HEK293 (cell line): Measurements from ENCODE around the gene PPP5C.

ENCODE experiments used
- EGR2 ChIP-seq: fragments of 450-650 bp; formaldehyde crosslinking; IDR thresholded peaks from 2 replicates; pipeline ENCODE4 v1.5.1; 2016; ENCODE audit warnings: low read depth, missing biosample characterization, missing genetic modification characterization
- ZBTB20 ChIP-seq: fragments of 450-650 bp; formaldehyde crosslinking; IDR thresholded peaks from 2 replicates; pipeline ENCODE4 v1.5.1; 2016; ENCODE audit warnings: missing biosample characterization, missing genetic modification characterization
- ZNF121 ChIP-seq: fragments of 450-650 bp; formaldehyde crosslinking; IDR thresholded peaks from 2 replicates; pipeline ENCODE4 v1.5.1; 2016; ENCODE audit warnings: missing biosample characterization, missing genetic modification characterization
- ZNF132 ChIP-seq: fragments of 450-650 bp; formaldehyde crosslinking; IDR thresholded peaks from 2 replicates; pipeline ENCODE4 v1.5.1; 2017; ENCODE audit warnings: missing biosample characterization, missing genetic modification characterization, borderline replicate concordance
- ZNF140 ChIP-seq: fragments of 450-650 bp; formaldehyde crosslinking; IDR thresholded peaks from 2 replicates; pipeline ENCODE4 v1.5.1; 2016; ENCODE audit warnings: missing biosample characterization, missing genetic modification characterization
- ZNF23 ChIP-seq: fragments of 450-650 bp; formaldehyde crosslinking; IDR thresholded peaks from 2 replicates; pipeline ENCODE4 v1.5.1; 2016; ENCODE audit warnings: missing biosample characterization, missing genetic modification characterization, borderline replicate concordance
- ZNF292 ChIP-seq: fragments of 450-650 bp; formaldehyde crosslinking; IDR thresholded peaks from 2 replicates; pipeline ENCODE4 v1.5.1; 2016; ENCODE audit warnings: low read depth, missing biosample characterization, missing genetic modification characterization, borderline replicate concordance
- ZNF544 ChIP-seq: fragments of 450-650 bp; formaldehyde crosslinking; IDR thresholded peaks from 2 replicates; pipeline ENCODE4 v1.5.0; 2017; ENCODE audit warnings: missing biosample characterization, missing genetic modification characterization
- TF ChIP-seq, protein P1 (sequence below): fragments of 450-650 bp; formaldehyde crosslinking; IDR thresholded peaks from 2 replicates; pipeline ENCODE4 v1.5.1; 2016; ENCODE audit warnings: missing biosample characterization, missing genetic modification characterization
- TF ChIP-seq, protein P2 (sequence below): fragments of 450-650 bp; formaldehyde crosslinking; IDR thresholded peaks from 2 replicates; pipeline ENCODE4 v1.5.1; 2016; ENCODE audit warnings: missing biosample characterization, missing genetic modification characterization

DNA sequence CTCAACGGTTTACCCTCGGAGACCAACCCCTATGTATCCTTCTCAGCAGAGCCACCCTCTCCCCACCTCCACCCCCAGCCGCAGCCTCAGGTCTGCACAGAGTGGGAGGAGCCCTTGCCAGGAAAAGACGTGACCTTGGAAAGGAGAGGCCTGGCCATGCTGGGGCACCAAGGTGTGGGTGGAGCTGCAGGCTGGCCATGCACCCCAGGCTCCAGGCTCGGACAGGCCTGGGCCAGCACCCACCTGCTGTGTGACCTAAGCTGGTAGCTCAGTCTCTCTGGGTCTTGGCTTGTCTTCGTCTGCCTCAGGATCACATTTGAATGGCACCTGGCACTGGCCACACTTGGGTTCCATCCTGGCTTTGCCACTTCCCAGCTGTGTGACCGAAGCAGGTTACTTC lies 37.0 kb downstream of the PPP5C start:
- TF ChIP-seq, protein P1, sequence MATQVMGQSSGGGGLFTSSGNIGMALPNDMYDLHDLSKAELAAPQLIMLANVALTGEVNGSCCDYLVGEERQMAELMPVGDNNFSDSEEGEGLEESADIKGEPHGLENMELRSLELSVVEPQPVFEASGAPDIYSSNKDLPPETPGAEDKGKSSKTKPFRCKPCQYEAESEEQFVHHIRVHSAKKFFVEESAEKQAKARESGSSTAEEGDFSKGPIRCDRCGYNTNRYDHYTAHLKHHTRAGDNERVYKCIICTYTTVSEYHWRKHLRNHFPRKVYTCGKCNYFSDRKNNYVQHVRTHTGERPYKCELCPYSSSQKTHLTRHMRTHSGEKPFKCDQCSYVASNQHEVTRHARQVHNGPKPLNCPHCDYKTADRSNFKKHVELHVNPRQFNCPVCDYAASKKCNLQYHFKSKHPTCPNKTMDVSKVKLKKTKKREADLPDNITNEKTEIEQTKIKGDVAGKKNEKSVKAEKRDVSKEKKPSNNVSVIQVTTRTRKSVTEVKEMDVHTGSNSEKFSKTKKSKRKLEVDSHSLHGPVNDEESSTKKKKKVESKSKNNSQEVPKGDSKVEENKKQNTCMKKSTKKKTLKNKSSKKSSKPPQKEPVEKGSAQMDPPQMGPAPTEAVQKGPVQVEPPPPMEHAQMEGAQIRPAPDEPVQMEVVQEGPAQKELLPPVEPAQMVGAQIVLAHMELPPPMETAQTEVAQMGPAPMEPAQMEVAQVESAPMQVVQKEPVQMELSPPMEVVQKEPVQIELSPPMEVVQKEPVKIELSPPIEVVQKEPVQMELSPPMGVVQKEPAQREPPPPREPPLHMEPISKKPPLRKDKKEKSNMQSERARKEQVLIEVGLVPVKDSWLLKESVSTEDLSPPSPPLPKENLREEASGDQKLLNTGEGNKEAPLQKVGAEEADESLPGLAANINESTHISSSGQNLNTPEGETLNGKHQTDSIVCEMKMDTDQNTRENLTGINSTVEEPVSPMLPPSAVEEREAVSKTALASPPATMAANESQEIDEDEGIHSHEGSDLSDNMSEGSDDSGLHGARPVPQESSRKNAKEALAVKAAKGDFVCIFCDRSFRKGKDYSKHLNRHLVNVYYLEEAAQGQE (tag by site-specific recombination): no peak
- no peak for TF ChIP-seq ZNF544 (tag by site-specific recombination)
- TF ChIP-seq, protein P2, sequence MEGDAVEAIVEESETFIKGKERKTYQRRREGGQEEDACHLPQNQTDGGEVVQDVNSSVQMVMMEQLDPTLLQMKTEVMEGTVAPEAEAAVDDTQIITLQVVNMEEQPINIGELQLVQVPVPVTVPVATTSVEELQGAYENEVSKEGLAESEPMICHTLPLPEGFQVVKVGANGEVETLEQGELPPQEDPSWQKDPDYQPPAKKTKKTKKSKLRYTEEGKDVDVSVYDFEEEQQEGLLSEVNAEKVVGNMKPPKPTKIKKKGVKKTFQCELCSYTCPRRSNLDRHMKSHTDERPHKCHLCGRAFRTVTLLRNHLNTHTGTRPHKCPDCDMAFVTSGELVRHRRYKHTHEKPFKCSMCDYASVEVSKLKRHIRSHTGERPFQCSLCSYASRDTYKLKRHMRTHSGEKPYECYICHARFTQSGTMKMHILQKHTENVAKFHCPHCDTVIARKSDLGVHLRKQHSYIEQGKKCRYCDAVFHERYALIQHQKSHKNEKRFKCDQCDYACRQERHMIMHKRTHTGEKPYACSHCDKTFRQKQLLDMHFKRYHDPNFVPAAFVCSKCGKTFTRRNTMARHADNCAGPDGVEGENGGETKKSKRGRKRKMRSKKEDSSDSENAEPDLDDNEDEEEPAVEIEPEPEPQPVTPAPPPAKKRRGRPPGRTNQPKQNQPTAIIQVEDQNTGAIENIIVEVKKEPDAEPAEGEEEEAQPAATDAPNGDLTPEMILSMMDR (tag by site-specific recombination): no peak
- no peak for TF ChIP-seq ZNF292 (tag by site-specific recombination)
- TF ChIP-seq ZBTB20 (tag by site-specific recombination): no peak
- no peak for TF ChIP-seq ZNF121 (tag by site-specific recombination)
- TF ChIP-seq ZNF140 (tag by site-specific recombination): no peak
- no peak for TF ChIP-seq ZNF23
- no peak for TF ChIP-seq EGR2 (tag by site-specific recombination)
- TF ChIP-seq ZNF132 (tag by site-specific recombination): no peak
